Head of caudate nucleus (tissue), 42 donors: ENCODE results near the gene BRF1.
A peak's percentile ranks its signal among the peaks of the same experiment; 100 is the strongest.

ENCODE experiments used
- DNase-seq, 42 donors: peaks; one replicate each; pipeline versions ENCODE4 v3.0.0 to v3.0.0-alpha.2; 2020 to 2021; ENCODE audit warnings: mixed read lengths in 7 of 42
- intact Hi-C: fragments of 100-400 bp; cut with DNase I; formaldehyde crosslinking; loops from one replicate; pipeline ENCODE4 v1.15.0; 2022

Gene BRF1

DNA sequence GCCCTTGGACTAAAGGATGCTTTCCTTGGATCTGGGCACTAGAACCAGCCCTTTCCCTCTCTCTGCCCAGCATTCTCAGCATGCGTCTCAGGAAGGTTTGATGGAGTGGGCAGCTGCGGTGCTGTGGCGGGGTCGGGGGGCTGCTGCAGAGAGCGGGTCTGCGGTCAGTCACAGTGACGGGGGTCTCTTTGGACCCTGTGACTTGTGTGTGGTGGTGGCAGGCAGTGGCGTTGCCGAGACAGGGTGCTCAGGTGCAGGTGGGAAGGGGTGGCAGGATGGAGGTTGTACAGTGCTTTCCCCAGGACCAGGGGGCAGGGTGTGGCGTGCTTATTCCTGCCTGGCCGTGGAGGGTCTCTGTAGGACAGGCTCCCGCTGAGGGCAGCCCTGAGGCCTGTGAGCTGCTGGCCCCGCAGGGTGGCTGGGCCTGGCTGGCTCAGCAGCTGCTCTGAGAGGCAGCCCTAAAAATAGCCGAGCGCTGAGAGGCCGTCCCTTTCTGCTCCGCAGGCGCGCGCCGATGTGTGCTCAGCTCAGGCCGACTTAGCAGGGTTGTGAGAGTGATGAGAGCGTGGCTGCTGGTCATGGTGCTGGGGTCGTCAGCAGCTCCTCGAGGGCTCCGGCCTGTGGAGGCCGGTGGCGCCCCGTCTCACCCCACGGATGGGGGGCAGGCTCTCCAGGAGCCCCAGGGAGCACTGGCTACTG lies 23.4 kb upstream of the BRF1 start:
- intact Hi-C loops, result no loop called here
- peak in 27 of 42 donors; percentile 39 to 83 (median 63) for DNase-seq

DNA sequence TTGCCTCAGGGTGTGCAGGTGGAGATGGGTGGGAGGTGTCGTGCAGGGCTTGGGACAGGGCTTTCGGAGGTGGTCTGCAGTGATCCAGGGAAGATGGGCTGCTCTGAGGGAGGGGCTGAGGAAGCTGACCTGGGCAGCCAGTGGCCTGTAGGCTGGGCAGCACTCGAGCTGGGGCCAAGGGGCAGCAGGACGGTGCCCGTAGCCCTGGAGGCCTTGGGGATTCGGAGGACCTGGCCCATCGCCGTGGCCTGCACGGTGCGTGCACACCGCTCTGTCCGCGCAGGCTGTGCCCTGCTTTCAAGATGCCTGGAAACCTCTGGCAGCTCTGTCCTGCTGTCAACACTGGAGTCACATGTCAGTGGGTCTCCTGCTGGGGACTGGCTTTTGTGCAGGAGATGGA lies 22.9 kb upstream of the BRF1 start:
- intact Hi-C loops, result no loop called here
- DNase-seq, result no peak

DNA sequence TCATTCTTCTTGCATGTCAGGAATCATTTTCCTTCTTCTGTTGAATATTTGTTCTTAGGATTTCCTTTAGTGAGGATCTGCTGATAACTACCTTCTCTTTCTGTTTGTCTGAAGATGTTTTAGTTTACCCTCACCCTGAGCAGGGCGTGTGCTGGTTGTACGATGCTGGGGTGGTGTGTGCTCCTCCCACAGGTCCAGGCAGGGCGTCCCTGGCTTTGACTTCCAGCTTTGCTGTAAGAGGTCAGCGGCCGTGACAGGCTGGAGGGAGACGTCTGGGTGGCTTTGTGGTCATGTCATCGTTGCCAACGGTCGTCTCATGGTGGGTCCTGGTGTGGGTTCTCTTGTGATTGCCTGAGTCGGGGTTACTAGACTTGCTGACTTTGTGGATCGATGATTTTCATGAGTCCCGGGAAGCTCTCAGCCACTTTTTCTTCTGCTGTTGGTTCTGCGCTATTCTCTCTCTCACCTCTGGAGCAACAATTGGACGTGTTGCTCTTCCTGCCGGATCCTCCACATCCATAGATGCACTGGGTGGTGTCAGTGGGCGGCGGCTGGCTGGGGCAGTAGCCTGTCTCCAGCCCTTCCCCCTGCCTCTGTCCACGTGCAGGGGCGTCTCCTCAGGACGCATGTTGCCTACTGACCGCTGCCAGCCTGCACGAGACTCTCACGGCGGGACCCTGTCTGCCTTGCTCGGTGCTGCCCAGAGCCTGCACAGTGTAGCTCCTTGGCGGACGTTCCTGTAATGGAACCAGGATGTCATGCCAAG lies 22.2 kb upstream of the BRF1 start:
- no peak for DNase-seq
- intact Hi-C loops, result no loop called here

DNA sequence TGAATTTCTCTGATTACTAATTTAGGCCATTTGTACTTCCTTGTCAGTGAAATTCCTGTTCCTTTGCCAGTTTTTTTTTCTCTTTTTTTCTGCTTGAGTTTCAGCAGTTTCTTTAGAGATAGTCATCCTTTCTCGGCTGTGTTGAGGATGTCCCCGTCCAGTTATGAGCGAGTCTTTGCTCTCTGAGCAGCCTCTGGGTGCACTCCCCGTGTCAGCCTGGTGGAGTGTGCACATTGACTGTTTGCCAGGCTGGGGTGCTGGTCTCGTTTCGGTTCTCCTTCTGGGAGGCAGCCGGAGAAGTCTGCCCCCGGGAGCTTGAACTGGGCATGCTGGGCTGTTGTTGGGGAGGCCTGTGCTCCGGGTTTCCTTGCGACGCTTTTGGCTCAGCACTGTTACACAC lies 16.7 kb upstream of the BRF1 start:
- peak in 33 of 42 donors; percentile 39 to 82 (median 66) for DNase-seq
- intact Hi-C loops, result no loop called here

DNA sequence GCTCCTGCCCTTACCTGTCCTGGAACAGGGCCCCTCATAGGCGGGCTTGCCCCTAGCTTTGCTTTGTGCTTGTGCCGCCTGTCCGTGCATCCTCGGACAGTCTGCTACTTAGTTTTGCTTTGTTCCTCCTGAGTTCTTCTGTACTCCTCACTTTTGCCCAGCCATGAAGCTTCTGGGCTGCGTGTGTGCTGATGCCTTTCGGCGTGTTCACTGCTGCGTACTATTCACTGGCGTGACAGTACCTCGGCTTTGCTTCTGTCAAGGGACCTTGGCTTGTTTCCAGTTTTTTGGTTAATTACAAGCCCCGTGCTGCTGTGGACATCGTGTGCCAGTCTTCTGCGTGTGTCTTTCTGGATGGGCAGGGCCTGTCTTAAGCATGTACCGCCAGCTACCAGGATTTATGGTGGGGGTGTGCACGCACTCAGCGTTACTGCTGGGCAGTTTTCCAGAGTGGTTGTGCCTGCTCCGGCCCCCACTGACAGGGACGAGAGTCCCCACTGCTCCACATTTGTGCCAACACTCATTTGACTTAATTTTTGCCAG lies 16.2 kb upstream of the BRF1 start:
- no peak for DNase-seq
- intact Hi-C loops, result no loop called here

DNA sequence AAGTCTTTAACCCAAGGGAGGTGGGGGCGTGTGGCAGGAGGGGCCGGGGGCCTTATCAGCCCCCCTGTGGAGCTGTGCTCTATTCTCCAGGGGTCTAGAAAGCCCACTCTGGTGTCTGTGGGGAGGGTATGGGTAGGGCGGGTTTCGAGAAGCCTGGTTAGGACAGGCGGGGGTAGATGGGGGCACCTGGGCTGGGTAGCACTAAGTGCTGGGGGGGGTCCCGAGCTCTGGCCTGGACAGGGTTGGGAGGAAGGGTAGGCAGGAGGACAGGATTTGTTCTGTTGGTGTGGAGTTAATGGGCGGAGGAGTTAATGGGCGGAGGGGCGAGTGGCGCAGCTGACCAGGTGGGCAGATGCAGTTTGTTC lies 15.8 kb upstream of the BRF1 start:
- no peak for DNase-seq
- intact Hi-C loops, result no loop called here

DNA sequence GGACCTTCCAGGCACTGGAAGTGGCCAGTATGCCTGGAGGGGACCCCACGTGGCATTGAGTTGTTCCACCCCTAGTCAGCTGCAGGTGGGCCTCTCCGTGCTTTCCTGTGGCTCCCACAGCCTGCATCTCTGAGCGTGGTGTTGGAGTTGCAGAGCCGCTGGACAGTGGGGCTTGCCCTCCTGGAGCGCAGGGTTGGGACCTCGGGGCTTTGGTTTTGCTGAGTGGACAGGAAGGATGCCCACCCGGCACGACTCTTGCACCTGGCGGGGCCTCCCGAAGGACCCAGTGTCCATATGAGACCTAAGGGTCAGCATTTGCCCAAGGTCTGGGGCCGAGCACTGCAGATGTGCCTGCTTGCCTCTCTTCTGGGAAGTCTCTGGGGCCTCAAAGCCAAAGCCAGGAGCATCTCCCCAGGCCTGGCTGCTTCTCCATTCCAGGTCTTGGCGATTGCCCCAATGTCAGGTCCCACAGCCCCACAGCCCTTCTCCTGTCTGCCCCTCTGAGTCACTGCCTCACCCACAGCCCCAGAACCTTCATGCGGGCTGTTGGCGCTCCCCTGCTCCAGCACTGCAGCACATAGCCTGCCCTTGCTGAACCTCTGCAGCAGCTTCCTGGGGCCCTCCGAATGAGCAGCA lies 15.3 kb upstream of the BRF1 start:
- intact Hi-C loops, result no loop called here
- DNase-seq, result peak in 1 of 42 donors; percentile 32

DNA sequence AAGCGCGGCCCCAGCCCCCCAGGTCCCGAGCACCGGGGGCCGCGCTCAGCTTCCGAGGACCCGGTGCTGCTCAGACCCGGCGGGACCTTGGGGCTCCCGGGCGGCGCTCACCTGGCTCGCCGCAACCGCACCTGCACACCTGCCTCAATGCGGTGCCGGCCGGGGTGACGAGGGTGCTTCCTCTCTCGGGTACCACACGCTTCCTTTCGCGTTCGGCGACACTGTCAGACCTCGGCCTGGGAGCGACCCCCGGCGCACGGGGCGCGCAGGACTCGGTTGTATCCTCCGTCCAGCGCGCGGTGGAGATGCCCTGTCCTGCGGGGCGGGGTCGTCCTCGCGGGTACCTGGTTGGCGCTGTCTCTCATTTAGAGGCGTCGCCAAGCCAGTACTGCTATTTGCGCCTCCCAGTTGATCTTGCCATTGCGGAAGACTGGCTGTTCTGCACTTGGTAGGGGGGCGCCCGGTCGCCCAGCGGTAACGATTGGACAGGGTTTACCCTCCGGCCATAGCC lies 14.5 kb upstream of the BRF1 start:
- peak in 8 of 42 donors; percentile 24 to 68 (median 44) for DNase-seq
- intact Hi-C loops, result no loop called here

DNA sequence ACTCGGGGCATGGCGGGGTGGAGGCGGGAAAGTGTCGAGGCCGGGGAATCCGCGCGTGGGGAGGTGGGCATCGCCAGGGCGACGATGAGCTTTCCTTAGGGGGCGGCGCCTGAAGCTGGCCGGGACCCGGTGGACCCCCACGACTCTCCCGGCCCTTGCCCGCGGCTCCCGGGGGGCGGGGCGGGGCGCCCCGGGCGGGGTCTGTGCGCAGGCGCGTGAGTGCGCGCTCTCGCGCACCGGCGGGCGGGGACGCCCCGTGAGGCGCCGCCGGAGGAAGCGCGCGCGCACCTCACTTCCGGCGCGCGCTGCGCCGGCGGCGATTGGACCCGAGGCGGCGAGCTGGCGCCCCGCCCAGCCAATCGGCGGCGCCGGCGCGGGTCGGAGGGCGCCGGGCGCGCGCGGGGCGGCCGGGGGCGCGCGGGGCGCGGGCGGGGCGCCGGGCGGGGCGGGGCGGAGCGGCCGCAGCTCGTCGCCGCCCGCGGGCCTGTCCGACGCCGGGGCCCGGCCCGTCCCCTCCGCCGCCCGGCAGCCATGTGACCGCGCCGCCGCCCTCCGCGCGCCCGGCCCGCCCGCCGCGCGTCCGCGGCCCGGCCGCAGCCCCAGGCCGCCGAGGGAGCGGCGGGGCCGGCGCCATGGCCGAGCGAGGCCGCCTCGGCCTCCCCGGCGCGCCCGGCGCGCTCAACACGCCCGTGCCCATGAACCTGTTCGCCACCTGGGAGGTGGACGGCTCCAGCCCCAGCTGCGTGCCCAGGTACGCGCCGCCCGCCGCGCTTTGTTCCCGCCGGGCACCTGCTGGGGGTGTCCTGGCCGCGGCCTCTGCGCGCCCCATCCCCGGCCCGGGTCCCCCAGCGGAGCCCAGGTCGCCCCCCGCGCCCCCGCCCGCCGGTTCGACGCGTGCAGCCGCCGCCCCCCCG lies 13.7 kb upstream of the BRF1 start, which contains the start of gene PACS2:
PACS2 (plus strand) TSS at position 462 of the 914 bp plus-strand sequence; CDS start at position 633, 171 bp downstream.
- intact Hi-C loops, result no loop called here
- DNase-seq, result peak in 38 of 42 donors; percentile 52 to 87 (median 74)

DNA sequence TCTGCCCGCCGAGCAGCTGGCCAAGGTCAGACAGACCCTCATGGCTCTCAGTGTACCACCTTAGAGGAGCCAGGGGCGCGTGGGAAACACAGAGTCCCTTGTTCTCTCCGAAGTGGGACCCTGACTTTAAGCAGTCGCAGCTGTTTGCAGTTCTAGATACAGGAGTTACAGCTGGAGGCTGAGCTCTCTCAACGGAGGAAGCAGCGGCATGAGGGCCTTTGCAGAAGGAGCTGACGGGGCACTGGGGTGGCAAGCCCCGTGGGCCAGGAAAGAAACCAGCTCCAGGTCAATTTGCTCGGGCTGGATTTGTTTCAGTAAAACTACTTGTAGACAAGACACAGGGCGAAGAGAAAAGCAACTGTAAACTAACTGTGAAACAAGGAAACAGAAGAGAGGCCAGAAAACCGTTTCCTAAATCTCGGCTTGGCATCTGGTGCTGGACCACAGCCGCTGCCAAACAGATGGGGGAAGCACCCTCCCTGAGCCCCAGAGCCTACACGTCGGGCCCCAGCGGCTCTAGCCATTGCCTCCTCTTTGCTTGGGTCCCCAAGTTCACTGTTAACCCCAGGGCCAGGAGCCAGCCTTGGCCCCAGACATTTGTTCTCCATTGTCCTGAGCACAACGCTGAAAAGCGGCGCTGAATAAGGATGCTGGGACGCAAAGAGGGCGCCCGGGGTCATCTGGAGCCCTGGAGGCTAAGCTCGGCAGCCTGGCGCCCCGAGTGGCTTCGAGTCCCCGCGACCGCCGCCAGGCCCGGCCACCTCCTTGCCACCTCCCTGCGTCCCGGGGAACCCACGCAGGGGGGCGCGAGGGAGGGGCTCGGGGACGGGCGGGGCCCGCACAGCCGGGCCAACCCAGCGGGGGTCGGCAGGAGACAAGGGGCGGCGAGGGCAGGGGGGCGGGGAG lies 12.8 kb upstream of the BRF1 start:
- DNase-seq, result peak in 20 of 42 donors; percentile 18 to 70 (median 52)
- intact Hi-C loops, result no loop called here

DNA sequence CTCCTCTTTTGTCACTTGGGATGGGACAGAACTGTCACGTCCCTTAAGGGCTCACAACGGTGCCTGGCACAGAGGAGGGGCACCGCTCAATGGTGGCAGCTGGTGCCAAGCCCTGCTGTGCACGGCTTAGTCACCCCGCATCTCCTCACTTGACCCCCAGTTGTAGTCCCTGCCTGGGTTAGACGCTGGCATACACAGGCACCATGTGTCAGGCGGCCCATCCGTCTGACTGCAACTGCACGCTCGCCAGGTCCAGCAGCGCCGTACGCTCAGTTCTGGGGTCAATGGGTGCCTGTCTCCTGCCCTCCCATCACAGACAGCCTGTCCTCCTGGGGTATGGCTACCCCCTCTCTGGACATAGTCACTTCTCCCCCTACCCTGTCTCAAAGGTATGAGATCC lies 12.2 kb upstream of the BRF1 start:
- DNase-seq, result peak in 41 of 42 donors; percentile 36 to 91 (median 79)

DNA sequence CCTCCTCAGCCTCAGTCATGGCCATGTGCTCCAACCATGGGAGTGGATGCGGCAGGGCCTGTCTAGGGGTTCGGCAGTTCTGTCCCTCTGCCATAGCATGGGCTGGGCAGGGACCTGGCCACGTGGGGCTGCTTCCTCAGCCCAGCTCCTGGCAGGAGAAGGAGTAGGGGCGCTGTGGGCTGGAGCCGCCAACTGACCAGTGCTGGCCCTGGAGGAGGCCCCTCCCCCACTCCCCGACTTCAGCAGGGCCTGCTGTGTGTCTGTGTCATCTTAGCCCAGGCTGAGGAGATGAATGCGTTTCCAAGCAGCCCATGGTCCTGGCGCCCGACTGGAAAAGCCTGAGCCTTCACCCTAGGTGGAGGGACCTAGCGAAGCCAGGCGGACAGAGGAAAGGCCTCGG lies 11.0 kb upstream of the BRF1 start:
- DNase-seq, result peak in 13 of 42 donors; percentile 36 to 75 (median 52)
- intact Hi-C loops, result no loop called here

More for the DNA sequence above, 12.2 kb upstream of the BRF1 start:
- intact Hi-C loops, result no loop called here

DNA sequence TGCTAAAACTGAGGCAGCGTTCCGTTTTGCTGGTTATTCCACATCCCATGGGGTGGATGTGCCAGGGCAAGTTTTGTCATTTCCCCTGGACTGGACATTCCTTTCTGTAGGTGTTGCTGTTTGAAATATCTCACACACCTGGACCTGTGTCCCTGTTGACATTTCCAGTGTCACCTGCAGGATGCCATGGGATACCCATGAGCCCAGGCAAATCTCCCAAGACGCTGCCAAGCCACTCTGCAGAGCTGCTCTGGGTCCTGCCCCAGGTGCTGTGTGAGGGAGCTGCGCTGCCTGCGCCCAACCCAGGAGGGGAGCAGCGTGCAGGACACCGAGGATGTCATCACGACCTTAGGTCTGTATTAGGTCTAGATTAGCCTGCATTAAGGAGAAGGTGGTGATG lies 8.6 kb upstream of the BRF1 start:
- no peak for DNase-seq
- intact Hi-C loops, result no loop called here

DNA sequence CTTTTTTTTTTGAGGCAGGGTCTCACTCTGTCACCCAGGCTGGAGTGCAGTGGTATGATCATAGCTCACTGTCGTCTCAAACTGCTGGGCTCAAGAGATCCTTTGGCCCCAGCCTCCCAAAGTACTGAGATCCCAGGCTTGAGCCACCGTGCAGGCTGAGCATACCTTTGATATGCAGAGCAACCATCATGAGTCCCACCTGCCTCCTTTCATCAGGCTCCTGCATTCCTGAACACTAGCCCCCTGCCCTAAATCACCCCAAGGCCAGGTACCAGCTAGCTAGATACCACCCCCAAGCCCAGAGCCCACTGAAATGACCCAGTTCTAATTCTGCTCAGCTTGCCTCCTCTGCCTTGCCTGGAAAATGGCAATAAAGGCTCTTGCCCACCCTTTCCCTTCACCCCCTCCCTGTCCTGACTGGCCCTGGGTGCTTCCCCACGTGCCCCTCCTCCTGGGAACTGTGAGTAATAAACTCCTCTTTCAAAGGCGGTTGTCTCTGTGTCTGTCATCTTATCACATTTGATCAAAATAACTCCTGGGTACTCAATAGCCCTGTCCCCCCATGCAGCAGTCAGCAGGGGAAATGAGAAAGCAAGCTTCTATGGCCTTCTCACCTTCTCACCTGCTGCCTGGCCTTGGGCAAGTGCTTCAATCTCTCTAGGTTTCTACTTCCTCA lies 6.4 kb upstream of the BRF1 start:
- no peak for DNase-seq
- intact Hi-C loops, result no loop called here

DNA sequence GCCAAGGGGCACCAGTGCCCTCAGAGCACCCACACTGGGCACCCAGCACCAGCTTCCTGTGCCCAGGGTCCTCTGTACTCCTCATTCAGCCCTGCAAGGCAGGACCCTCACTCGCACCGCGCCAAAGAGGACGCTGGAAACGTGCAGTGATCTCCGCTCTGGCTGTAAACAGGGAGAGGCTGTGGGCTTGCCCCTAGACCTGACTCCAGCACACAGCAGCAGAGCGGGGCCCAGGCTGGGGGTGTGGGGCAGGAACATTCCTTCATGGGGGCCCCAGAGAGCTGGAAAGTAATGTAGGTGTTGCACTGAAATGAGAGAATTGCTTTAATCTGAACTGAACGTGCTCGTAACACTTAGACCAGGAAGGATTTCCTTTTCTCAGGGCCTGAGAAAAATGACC lies 5.0 kb upstream of the BRF1 start:
- intact Hi-C loops, result no loop called here
- no peak for DNase-seq

DNA sequence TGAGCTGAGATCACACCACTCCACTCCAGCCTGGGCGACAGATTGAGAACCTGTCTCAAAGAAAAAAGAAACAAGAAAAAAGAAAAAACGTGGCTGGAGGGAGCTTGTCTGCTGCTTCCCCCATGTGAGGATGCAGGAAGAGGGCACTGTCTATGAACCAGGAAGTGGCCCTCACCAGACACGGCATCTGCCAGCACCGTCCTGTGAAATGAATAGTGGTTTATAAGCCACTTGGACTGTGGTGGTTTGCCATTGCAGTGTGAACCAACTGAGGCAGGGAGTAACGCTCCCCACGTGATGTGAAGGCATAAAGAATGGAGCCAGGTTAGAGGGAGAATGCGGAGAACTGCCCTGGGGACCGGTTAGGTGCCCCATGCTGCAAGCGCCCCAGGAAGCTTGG lies 4.5 kb upstream of the BRF1 start:
- intact Hi-C loops, result no loop called here

DNA sequence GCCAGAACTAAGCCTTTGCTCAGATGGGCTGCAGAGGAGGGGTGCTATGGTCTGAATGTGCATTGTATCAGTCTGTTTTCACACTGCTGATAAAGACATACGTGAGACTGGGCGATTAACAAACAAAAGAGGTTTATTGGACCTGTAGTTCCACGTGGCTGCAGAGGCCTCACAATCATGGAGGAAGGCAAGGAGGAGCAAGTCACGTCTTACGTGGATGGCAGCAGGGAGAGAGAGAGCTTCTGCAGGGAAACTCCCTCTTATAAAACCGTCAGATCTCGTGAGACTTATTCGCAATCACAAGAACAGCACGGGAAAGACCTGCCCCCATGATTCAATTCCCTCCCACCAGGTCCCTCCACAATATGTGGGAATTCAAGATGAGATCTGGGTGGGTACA lies 3.8 kb upstream of the BRF1 start:
- intact Hi-C loops, result no loop called here
- no peak for DNase-seq

More for the DNA sequence above, 4.5 kb upstream of the BRF1 start:
- no peak for DNase-seq
